Uterus (tissue), 2 donors: ENCODE data around the gene AKAP8.

Experiments used
- POLR2A ChIP-seq, 2 donors: fragments of 450-650 bp; IDR thresholded peaks; one replicate each; pipeline ENCODE4 v1.6.1; 2016; ENCODE audit warnings: antibody characterized with exemption in 2 of 2, mild to moderate bottlenecking in 1 of 2, moderate library complexity in 1 of 2
- TF ChIP-seq, protein P1 (sequence below), 4 experiments: fragments of 200-600 bp in 2 of 4; fragments of 450-650 bp in 2 of 4; sonication (generic) in 2 of 4; IDR thresholded peaks; one replicate each; pipeline ENCODE4 v1.5.1; 2016 to 2019; ENCODE audit warnings: antibody characterized with exemption in 4 of 4, mild to moderate bottlenecking in 2 of 4, moderate library complexity in 1 of 4

DNA sequence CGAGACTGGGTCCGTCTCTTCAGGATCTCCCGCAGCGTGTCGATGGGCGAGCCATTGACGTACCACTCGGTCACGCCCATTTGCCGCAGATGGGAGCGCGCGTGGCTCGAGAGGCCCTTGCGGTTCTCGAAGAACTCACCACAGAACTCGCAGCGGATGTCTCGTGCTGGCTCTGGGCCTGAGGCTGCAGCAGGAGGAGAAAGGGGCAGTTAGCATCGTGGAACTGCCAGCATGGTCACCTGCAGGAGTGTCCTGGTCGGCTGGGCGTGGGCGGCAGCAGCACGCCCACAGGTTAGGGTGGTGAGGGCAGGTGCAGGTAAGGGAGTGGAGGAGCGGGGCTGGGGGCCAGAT, 47.7 kb upstream of the AKAP8 start:
- TF ChIP-seq, protein P1, sequence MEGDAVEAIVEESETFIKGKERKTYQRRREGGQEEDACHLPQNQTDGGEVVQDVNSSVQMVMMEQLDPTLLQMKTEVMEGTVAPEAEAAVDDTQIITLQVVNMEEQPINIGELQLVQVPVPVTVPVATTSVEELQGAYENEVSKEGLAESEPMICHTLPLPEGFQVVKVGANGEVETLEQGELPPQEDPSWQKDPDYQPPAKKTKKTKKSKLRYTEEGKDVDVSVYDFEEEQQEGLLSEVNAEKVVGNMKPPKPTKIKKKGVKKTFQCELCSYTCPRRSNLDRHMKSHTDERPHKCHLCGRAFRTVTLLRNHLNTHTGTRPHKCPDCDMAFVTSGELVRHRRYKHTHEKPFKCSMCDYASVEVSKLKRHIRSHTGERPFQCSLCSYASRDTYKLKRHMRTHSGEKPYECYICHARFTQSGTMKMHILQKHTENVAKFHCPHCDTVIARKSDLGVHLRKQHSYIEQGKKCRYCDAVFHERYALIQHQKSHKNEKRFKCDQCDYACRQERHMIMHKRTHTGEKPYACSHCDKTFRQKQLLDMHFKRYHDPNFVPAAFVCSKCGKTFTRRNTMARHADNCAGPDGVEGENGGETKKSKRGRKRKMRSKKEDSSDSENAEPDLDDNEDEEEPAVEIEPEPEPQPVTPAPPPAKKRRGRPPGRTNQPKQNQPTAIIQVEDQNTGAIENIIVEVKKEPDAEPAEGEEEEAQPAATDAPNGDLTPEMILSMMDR (IDR thresholded peaks at IDR 0.05): no peak
- TF ChIP-seq POLR2A (IDR thresholded peaks at IDR 0.05): no peak
